Osteoblast (primary cell): ENCODE results near the gene CHMP4A. TPM values are rescaled to one million over a fixed set of nuclear protein-coding genes. Genes with fewer than 3 reads are reported as not detected.

ENCODE experiments used
- DNase-seq: peaks from one replicate; pipeline ENCODE4 v3.0.0; 2011; ENCODE audit warnings: low spot score, mixed read lengths; ENCODE audit not compliant: insufficient read length; ENCODE audit errors: missing footprints
- H2AFZ ChIP-seq: 2 replicates; pipeline ENCODE4 v1.6.0; 2011; ENCODE audit warnings: mild to moderate bottlenecking, low read length
- H3K27ac ChIP-seq: 2 replicates; pipeline ENCODE4 v1.5.1; 2011; ENCODE audit warnings: mild to moderate bottlenecking, low read depth, low read length, moderate library complexity
- H3K27me3 ChIP-seq: 2 replicates; pipeline ENCODE4 v1.6.0; 2012; ENCODE audit warnings: mild to moderate bottlenecking, control low read depth, inconsistent platforms, low read length, moderate library complexity; ENCODE audit not compliant: insufficient read depth
- H3K36me3 ChIP-seq: 2 replicates; pipeline ENCODE4 v1.5.1; 2011; ENCODE audit warnings: mild to moderate bottlenecking, low read length, control low read depth, moderate library complexity; ENCODE audit not compliant: insufficient read depth
- H3K4me1 ChIP-seq: 2 replicates; pipeline ENCODE4 v1.5.1; 2011; ENCODE audit warnings: mild to moderate bottlenecking, low read length, control low read depth, moderate library complexity; ENCODE audit not compliant: insufficient read depth
- H3K4me2 ChIP-seq: 2 replicates; pipeline ENCODE4 v1.6.0; 2011; ENCODE audit warnings: mild to moderate bottlenecking, low read length; ENCODE audit not compliant: insufficient read depth
- H3K4me3 ChIP-seq: fragments of 200-600 bp; sonication (generic); 3 replicates; pipeline ENCODE4 v1.5.1; 2012; ENCODE audit warnings: mild to moderate bottlenecking, low read length, inconsistent platforms; ENCODE audit not compliant: insufficient read depth
- H3K79me2 ChIP-seq: 2 replicates; pipeline ENCODE4 v1.6.0; 2012; ENCODE audit warnings: mild to moderate bottlenecking, low read length, control low read depth, inconsistent platforms; ENCODE audit not compliant: insufficient read depth
- H3K9me3 ChIP-seq: 2 replicates; pipeline ENCODE4 v1.5.1; 2011; ENCODE audit warnings: low read depth, low read length, control low read depth
- H4K20me1 ChIP-seq: 2 replicates; pipeline ENCODE4 v1.6.0; 2012; ENCODE audit warnings: mild to moderate bottlenecking, low read length, control low read depth; ENCODE audit not compliant: insufficient read depth
- CTCF ChIP-seq: IDR thresholded peaks from 2 replicates; pipeline ENCODE4 v1.5.1; 2011; ENCODE audit warnings: mild to moderate bottlenecking, low read depth, low read length, moderate library complexity; ENCODE audit errors: extremely low read depth
- total RNA-seq: library from RNA; depleted of rRNA; stranded (reverse); fragments of >200 nt; gene quantifications from 2 replicates; pipeline ENCODE4 v1.2.3, GENCODE V29; 2012

Gene CHMP4A
- 19.2 TPM in 2 replicates for total RNA-seq

- Histone ChIP-seq H4K20me1 (no peaks in the 10 kb centered on the region), H3K4me2 (peak within 1 kb of the TSS; percentile 88), H2AFZ (peak within 1 kb of the TSS; percentile 78), H3K4me1 (peaks cover 12% of the 10 kb centered on the region), H3K9me3 (no peaks in the 10 kb centered on the region), H3K27ac (peak within 1 kb of the TSS; percentile 96), H3K27me3 (no peaks in the 10 kb centered on the region), H3K4me3 (peak within 1 kb of the TSS; percentile 84), H3K36me3 (peaks cover 40% of the 10 kb centered on the region), H3K79me2 (peaks cover 19% of the 10 kb centered on the region)
- TF ChIP-seq CTCF = no peak
- peak; percentile 98 for DNase-seq
Observed at GRCh38 chr14:24212924-24213865, at the start of gene CHMP4A. CHMP4A (minus strand) TSS chr14:24213488; CDS start chr14:24213439, 49 bp downstream.

GRCh38 chr14:24261969-24262327 is 48.7 kb upstream of the CHMP4A start:
- no peak for TF ChIP-seq CTCF
- Histone ChIP-seq H2AFZ (no peak overlapping the region), H3K9me3 (no peaks in the 10 kb centered on the region), H3K4me1 (no peaks in the 10 kb centered on the region), H3K79me2 (no peaks in the 10 kb centered on the region), H3K27ac (no peak overlapping the region), H4K20me1 (no peaks in the 10 kb centered on the region), H3K27me3 (no peaks in the 10 kb centered on the region), H3K36me3 (peaks cover 12% of the 10 kb centered on the region), H3K4me3 (no peak overlapping the region), H3K4me2 (no peak overlapping the region)
- no peak for DNase-seq

- Histone ChIP-seq H3K79me2 (no peaks in the 10 kb centered on the region), H2AFZ (no peak overlapping the region), H3K9me3 (no peaks in the 10 kb centered on the region), H3K27ac (no peak overlapping the region), H3K27me3 (no peaks in the 10 kb centered on the region), H3K4me1 (no peaks in the 10 kb centered on the region), H3K4me2 (no peak overlapping the region), H3K4me3 (no peak overlapping the region), H4K20me1 (no peaks in the 10 kb centered on the region), H3K36me3 (peaks cover 7% of the 10 kb centered on the region)
- no peak for TF ChIP-seq CTCF
- peak; percentile 55 for DNase-seq
Observed at GRCh38 chr14:24261256-24261968, 48.1 kb upstream of the CHMP4A start.

GRCh38 chr14:24260780-24261157 is 47.5 kb upstream of the CHMP4A start:
- Histone ChIP-seq H3K9me3 (no peaks in the 10 kb centered on the region), H3K4me2 (no peak overlapping the region), H2AFZ (no peak overlapping the region), H3K4me1 (no peaks in the 10 kb centered on the region), H3K4me3 (no peak overlapping the region), H3K27me3 (no peaks in the 10 kb centered on the region), H3K36me3 (peaks cover 6% of the 10 kb centered on the region), H4K20me1 (no peaks in the 10 kb centered on the region), H3K27ac (no peak overlapping the region), H3K79me2 (no peaks in the 10 kb centered on the region)
- TF ChIP-seq CTCF = no peak
- no peak for DNase-seq
